Ishikawa (cell line): ENCODE measurements around the gene NSUN3.

Experiments
- CEBPB ChIP-seq: IDR thresholded peaks from 2 replicates; pipeline ENCODE4 v1.6.1; 2012
- CREB1 ChIP-seq: IDR thresholded peaks from 2 replicates; pipeline ENCODE4 v1.6.1; 2012; ENCODE audit warnings: low read depth
- EGR1 ChIP-seq: IDR thresholded peaks from 2 replicates; pipeline ENCODE4 v1.6.1; 2012
- EP300 ChIP-seq: IDR thresholded peaks from 2 replicates; pipeline ENCODE4 v1.6.1; 2012; ENCODE audit warnings: borderline replicate concordance
- FOXM1 ChIP-seq: IDR thresholded peaks from 2 replicates; pipeline ENCODE4 v1.6.1; 2012; ENCODE audit warnings: low read depth, borderline replicate concordance
- MAX ChIP-seq: IDR thresholded peaks from 2 replicates; pipeline ENCODE4 v1.6.1; 2012
- NFIC ChIP-seq: IDR thresholded peaks from 2 replicates; pipeline ENCODE4 v1.6.1; 2012
- RAD21 ChIP-seq: IDR thresholded peaks from 2 replicates; pipeline ENCODE4 v1.6.1; 2012; ENCODE audit warnings: low read depth
- REST ChIP-seq: IDR thresholded peaks from 2 replicates; pipeline ENCODE4 v1.6.1; 2012; ENCODE audit warnings: low read depth, mild to moderate bottlenecking
- TAF1 ChIP-seq: IDR thresholded peaks from 2 replicates; pipeline ENCODE4 v1.6.1; 2012; ENCODE audit warnings: low read depth, mild to moderate bottlenecking
- TCF12 ChIP-seq: IDR thresholded peaks from 2 replicates; pipeline ENCODE4 v1.6.1; 2012; ENCODE audit warnings: low read depth
- TEAD4 ChIP-seq: IDR thresholded peaks from 2 replicates; pipeline ENCODE4 v1.6.1; 2012
- USF1 ChIP-seq: IDR thresholded peaks from 2 replicates; pipeline ENCODE4 v1.6.1; 2012
- YY1 ChIP-seq: IDR thresholded peaks from 2 replicates; pipeline ENCODE4 v1.6.1; 2012; ENCODE audit warnings: low read depth
- ZBTB7A ChIP-seq: IDR thresholded peaks from 2 replicates; pipeline ENCODE4 v1.6.1; 2012; ENCODE audit warnings: low read depth

The NSUN3 gene

GRCh38 chr3:94136133-94136532 is 73.3 kb downstream of the NSUN3 start:
- TF ChIP-seq EP300 (no peak), TAF1 (no peak), ZBTB7A (no peak), FOXM1 (no peak)

GRCh38 chr3:94137377-94137776 is 74.5 kb downstream of the NSUN3 start:
- TF ChIP-seq CEBPB = no peak
- no peak for TF ChIP-seq RAD21
- TF ChIP-seq TEAD4 = no peak
- TF ChIP-seq EGR1 = no peak
- no peak for TF ChIP-seq FOXM1

GRCh38 chr3:94146455-94146854 is 83.6 kb downstream of the NSUN3 start:
- TF ChIP-seq FOXM1 = no peak
- TF ChIP-seq EGR1 = no peak
- no peak for TF ChIP-seq RAD21
- TF ChIP-seq TEAD4 = no peak

GRCh38 chr3:94147012-94147411 is 84.2 kb downstream of the NSUN3 start:
- no peak for TF ChIP-seq REST
- no peak for TF ChIP-seq ZBTB7A
- TF ChIP-seq CREB1 = no peak
- TF ChIP-seq EP300 = no peak
- no peak for TF ChIP-seq YY1
- no peak for TF ChIP-seq RAD21
- no peak for TF ChIP-seq FOXM1
- TF ChIP-seq TEAD4 = no peak
- TF ChIP-seq TCF12 = no peak
- TF ChIP-seq EGR1 = no peak
- no peak for TF ChIP-seq NFIC

- TF ChIP-seq TAF1 (no peak), TEAD4 (no peak), RAD21 (no peak), CREB1 (no peak)
Observed at GRCh38 chr3:94150113-94150512, 87.3 kb downstream of the NSUN3 start.

- no peak for TF ChIP-seq TAF1
- TF ChIP-seq USF1 = no peak
- TF ChIP-seq RAD21 = no peak
- no peak for TF ChIP-seq CREB1
- TF ChIP-seq MAX = no peak
- no peak for TF ChIP-seq REST
- TF ChIP-seq YY1 = no peak
- TF ChIP-seq NFIC = no peak
- no peak for TF ChIP-seq TEAD4
- TF ChIP-seq TCF12 = no peak
- TF ChIP-seq CEBPB = no peak
- no peak for TF ChIP-seq ZBTB7A
- TF ChIP-seq EP300 = no peak
- TF ChIP-seq EGR1 = no peak
- TF ChIP-seq FOXM1 = no peak
Observed at GRCh38 chr3:94156626-94157025, 93.8 kb downstream of the NSUN3 start.

GRCh38 chr3:94158512-94158911 is 95.7 kb downstream of the NSUN3 start:
- TF ChIP-seq NFIC (no peak), TCF12 (no peak), TAF1 (no peak)

GRCh38 chr3:94159062-94159828 is 96.4 kb downstream of the NSUN3 start:
- TF ChIP-seq CREB1 (no peak), FOXM1 (no peak), MAX (no peak), TCF12 (no peak), CEBPB (no peak), YY1 (no peak)
